NT2/D1 (cell line): ENCODE data around the gene UCHL1.

Experiments used
- DNase-seq: peaks from one replicate; pipeline ENCODE4 v3.0.0-alpha.2; 2011; ENCODE audit warnings: low read depth, low spot score
- H3K27me3 ChIP-seq: 2 replicates; pipeline ENCODE4 v1.6.0; 2011; ENCODE audit warnings: mild to moderate bottlenecking; ENCODE audit not compliant: insufficient read length, insufficient read depth
- H3K36me3 ChIP-seq: 2 replicates; pipeline ENCODE4 v1.6.1; 2011; ENCODE audit warnings: mild to moderate bottlenecking, low read length, mixed read lengths; ENCODE audit not compliant: insufficient read depth, insufficient read length
- H3K4me1 ChIP-seq: 2 replicates; pipeline ENCODE4 v1.5.1; 2011; ENCODE audit not compliant: insufficient read depth, insufficient read length
- H3K4me3 ChIP-seq: 2 replicates; pipeline ENCODE4 v1.5.1; 2011; ENCODE audit warnings: low read depth; ENCODE audit not compliant: insufficient read length
- H3K9ac ChIP-seq: 2 replicates; pipeline ENCODE4 v1.6.0; 2011; ENCODE audit warnings: low read depth; ENCODE audit not compliant: insufficient read length
- H3K9me3 ChIP-seq: 2 replicates; pipeline ENCODE4 v1.5.1; 2011; ENCODE audit warnings: mild to moderate bottlenecking, low read length; ENCODE audit not compliant: insufficient read depth
- SUZ12 ChIP-seq: IDR thresholded peaks from 2 replicates; pipeline ENCODE4 v1.6.1; 2011; ENCODE audit not compliant: insufficient read length, insufficient read depth; ENCODE audit errors: extremely low read depth
- YY1 ChIP-seq: IDR thresholded peaks from 2 replicates; pipeline ENCODE4 v1.6.1; 2011; ENCODE audit not compliant: insufficient read length, insufficient read depth
- ZNF274 ChIP-seq: IDR thresholded peaks from 2 replicates; pipeline ENCODE4 v1.6.1; 2011; ENCODE audit warnings: mild to moderate bottlenecking, low read depth, low read length

UCHL1 gene

GRCh38 chr4:41281038-41281634 is 24.4 kb downstream of the UCHL1 start:
- no peak overlapping the region for H3K4me3 ChIP-seq
- H3K36me3 ChIP-seq: no peaks in the 10 kb centered on the region
- H3K9me3 ChIP-seq: peaks cover 15% of the 10 kb centered on the region; the same call in 1 of the 2 replicates
- DNase-seq: peak; percentile 64
- H3K4me1 ChIP-seq: no peaks in the 10 kb centered on the region
- TF ChIP-seq SUZ12: no peak
- no peak for TF ChIP-seq YY1
- TF ChIP-seq ZNF274: no peak
- no peaks in the 10 kb centered on the region for H3K27me3 ChIP-seq
- H3K9ac ChIP-seq: no peak overlapping the region

GRCh38 chr4:41282366-41282765 is 25.6 kb downstream of the UCHL1 start:
- no peak for TF ChIP-seq SUZ12
- no peak for TF ChIP-seq ZNF274
- TF ChIP-seq YY1: no peak

GRCh38 chr4:41285202-41285863 is 28.6 kb downstream of the UCHL1 start:
- TF ChIP-seq ZNF274: no peak
- Histone ChIP-seq H3K9me3 (peaks cover 12% of the 10 kb centered on the region; the same call in 1 of the 2 replicates), H3K27me3 (no peaks in the 10 kb centered on the region), H3K4me3 (no peak overlapping the region), H3K36me3 (no peaks in the 10 kb centered on the region), H3K9ac (no peak overlapping the region), H3K4me1 (no peaks in the 10 kb centered on the region)
- no peak for DNase-seq

More at GRCh38 chr4:41282366-41282765, 25.6 kb downstream of the UCHL1 start:
- H3K4me3 ChIP-seq: no peak overlapping the region
- no peak overlapping the region for H3K9ac ChIP-seq
- no peak for DNase-seq
- H3K27me3 ChIP-seq: no peaks in the 10 kb centered on the region
- H3K36me3 ChIP-seq: no peaks in the 10 kb centered on the region
- peaks cover 7% of the 10 kb centered on the region; the same call in 1 of the 2 replicates for H3K9me3 ChIP-seq
- H3K4me1 ChIP-seq: no peaks in the 10 kb centered on the region

- Histone ChIP-seq H3K4me3 (no peak overlapping the region), H3K9me3 (peaks cover 12% of the 10 kb centered on the region; the same call in 1 of the 2 replicates), H3K36me3 (no peaks in the 10 kb centered on the region), H3K27me3 (no peaks in the 10 kb centered on the region), H3K4me1 (no peaks in the 10 kb centered on the region), H3K9ac (no peak overlapping the region)
- TF ChIP-seq YY1 (no peak), ZNF274 (no peak), SUZ12 (no peak)
- DNase-seq: no peak
Observed at GRCh38 chr4:41285864-41286235, 29.1 kb downstream of the UCHL1 start.

GRCh38 chr4:41287005-41287404 is 30.3 kb downstream of the UCHL1 start:
- Histone ChIP-seq H3K36me3 (no peaks in the 10 kb centered on the region), H3K9ac (no peak overlapping the region), H3K4me3 (no peak overlapping the region), H3K4me1 (no peaks in the 10 kb centered on the region), H3K9me3 (peaks cover 12% of the 10 kb centered on the region; the same call in 1 of the 2 replicates), H3K27me3 (no peaks in the 10 kb centered on the region)
- TF ChIP-seq ZNF274 (no peak), SUZ12 (no peak), YY1 (no peak)
- no peak for DNase-seq

- no peak for DNase-seq
- Histone ChIP-seq H3K27me3 (no peaks in the 10 kb centered on the region), H3K36me3 (no peaks in the 10 kb centered on the region), H3K4me1 (no peaks in the 10 kb centered on the region), H3K9ac (no peak overlapping the region), H3K4me3 (no peak overlapping the region), H3K9me3 (peaks cover 12% of the 10 kb centered on the region; the same call in 1 of the 2 replicates)
- TF ChIP-seq YY1 (no peak), ZNF274 (no peak), SUZ12 (no peak)
Observed at GRCh38 chr4:41287852-41288251, 31.1 kb downstream of the UCHL1 start.

- Histone ChIP-seq H3K36me3 (no peaks in the 10 kb centered on the region), H3K9ac (no peak overlapping the region), H3K4me3 (no peak overlapping the region), H3K27me3 (no peaks in the 10 kb centered on the region), H3K4me1 (no peaks in the 10 kb centered on the region), H3K9me3 (peaks cover 12% of the 10 kb centered on the region; the same call in 1 of the 2 replicates)
- TF ChIP-seq ZNF274: no peak
- no peak for TF ChIP-seq YY1
- TF ChIP-seq SUZ12: no peak
- DNase-seq: no peak
Observed at GRCh38 chr4:41288254-41288653, 31.5 kb downstream of the UCHL1 start.

GRCh38 chr4:41290479-41290878 is 33.8 kb downstream of the UCHL1 start:
- H3K4me3 ChIP-seq: no peak overlapping the region
- no peaks in the 10 kb centered on the region for H3K36me3 ChIP-seq
- no peaks in the 10 kb centered on the region for H3K4me1 ChIP-seq
- H3K27me3 ChIP-seq: no peaks in the 10 kb centered on the region
- TF ChIP-seq ZNF274: no peak
- H3K9me3 ChIP-seq: peaks cover 24% of the 10 kb centered on the region
- H3K9ac ChIP-seq: no peak overlapping the region
- no peak for DNase-seq
